GM18868 (cell line): ENCODE measurements around the gene C10orf95.
"Not testable (repeated sequence)": the region's sequence is repeated elsewhere in the genome, so short reads cannot be mapped to it uniquely, and the experiment has no call there.

ENCODE experiments used
- ATAC-seq: cut with Tn5 transposase; IDR thresholded peaks from one replicate; pipeline ENCODE4 v1.9.1; 2021; ENCODE audit warnings: mild to moderate bottlenecking, moderate library complexity; ENCODE audit not compliant: unreplicated experiment

Gene C10orf95

DNA sequence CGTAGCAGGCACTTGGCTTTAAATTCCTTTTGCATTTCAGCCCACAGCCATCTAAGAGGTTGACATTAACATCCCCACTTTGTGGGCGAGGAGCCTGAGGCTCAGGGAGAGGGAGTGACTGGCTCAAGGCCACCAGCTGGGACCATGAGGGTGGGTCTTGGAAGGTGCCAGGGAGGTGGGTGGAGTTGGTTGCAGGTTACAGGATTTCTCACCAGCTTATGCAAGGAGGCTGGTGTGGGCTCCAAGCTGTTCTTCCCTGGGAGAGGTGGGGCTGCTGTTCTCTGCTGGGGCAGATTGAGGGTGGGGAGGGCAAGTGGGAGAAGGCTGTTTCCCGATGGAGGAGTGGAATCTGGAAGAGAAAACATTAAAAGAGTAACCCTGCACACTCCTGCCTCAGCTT is 14.1 kb upstream of the C10orf95 start:
- ATAC-seq = no peak

DNA sequence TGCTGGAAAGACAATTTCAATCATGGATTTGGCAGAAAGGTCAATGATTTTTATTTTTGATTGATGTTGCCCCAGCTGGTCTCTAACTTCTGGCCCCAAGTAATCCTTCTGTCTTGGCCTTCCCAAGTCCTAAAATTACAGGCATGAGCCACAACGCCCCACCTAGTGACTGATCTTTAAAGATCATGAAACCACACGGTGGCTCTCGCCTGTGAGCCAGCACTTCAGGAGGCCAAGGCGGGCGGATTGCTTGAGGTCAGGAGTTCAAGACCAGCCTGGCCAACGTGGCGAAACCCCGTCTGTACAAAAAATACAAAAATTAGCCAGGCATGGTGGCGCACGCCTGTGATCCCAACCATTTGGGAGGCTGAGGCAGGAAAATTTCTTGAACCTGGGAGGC is 12.6 kb upstream of the C10orf95 start:
- no peak for ATAC-seq

- ATAC-seq = no peak
These were observed 11.2 kb upstream of the C10orf95 start for GRCh38 chr10:102462512-102463054.

- peak; percentile 86 for ATAC-seq
These were observed 10.1 kb upstream of the C10orf95 start for GRCh38 chr10:102461187-102462054.

DNA sequence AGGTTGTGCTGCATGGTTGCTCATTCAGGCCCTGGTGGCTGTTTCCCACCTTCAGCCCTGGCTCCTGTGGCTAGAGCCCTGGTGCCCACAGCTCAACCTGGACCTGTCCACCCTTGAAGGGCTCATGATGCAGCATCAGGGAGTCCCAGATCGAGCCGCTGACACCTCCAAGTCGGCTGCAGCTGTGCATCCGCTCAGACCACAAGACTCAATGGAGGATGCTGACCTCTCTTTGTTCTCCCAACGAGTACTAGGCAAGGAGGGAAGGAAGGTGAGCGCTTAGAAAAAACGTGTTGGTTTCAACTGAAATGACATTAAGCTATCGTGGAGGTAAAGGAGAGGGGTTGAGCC is 9.5 kb upstream of the C10orf95 start:
- peak; percentile 14 for ATAC-seq

DNA sequence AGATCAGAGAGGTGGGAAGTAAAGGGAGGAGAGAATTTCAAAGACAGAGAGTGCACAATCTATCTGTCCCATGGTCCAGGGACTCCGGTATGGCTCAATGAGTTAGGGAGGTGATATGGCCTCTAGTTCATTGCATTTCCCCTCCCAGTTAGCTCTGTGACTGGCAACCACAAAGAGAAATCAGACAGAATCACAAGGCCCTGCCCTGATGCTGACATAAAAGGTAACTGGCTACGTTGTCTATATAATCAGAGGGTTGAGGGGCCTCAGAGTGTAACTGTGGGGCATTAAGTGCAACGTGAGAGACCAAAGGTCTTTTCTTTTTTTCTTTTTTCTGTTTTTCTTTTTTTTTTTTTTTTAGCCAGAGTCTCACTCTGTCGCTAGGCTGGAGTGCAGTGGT is 7.3 kb upstream of the C10orf95 start:
- ATAC-seq = no peak

DNA sequence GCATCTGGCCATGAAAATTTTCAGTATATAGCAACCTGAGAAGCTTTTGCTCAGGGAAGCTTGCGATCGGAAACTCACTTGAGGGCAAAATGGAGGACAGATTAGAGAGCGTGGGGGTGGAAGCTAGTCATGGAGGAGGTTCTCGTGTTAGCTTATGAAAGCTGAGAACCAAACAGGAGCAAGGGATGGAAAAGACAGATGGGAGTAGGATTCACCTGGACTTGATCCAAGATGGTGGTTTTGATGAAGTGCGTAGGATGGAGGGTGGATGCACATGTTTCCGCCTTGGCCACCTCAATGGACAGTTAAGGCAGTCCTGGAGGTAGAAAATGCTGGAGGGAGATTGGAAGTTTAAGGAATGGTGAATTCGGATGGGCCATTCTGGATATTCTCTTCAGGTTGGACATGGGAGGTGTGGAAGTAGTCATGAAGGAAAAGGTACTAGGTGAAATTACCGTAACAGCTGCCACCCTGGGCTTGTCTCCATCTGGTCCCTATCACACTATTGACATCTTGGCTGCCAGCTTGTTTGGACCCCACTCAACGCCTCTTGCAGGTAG is 6.3 kb upstream of the C10orf95 start:
- ATAC-seq = no peak

DNA sequence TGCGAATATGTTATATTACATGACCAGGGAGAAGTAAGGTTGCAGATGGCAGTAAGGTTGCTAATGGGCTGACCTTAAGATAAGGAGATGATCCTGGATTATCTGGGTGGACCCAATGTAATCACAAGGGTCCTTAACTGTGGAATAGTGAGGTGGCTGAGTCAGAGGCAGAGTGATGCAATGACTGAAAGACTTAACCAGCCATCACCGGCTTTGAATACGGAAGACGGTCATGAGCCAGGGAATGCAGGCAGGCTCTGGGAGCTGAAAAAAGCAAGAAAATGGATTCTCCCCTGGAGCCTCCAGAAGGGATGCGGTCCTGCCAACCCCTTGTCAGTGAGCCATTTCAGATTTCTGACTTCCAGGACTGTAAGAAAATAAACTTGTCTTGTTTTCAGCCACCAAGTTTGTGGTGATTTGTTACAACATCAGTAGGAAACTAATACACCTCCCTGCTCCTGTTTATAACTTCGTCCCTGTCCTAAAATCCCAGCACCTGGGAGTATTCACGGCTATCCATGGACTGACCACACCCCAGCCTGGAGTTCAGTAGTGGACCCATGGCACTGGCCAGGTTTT is 4.6 kb upstream of the C10orf95 start:
- ATAC-seq = no peak

- ATAC-seq = not testable (repeated sequence)
These were observed 3.5 kb upstream of the C10orf95 start for GRCh38 chr10:102454662-102455487.

GRCh38 chr10:102453502-102453901 is 2.2 kb upstream of the C10orf95 start:
- ATAC-seq = no peak

DNA sequence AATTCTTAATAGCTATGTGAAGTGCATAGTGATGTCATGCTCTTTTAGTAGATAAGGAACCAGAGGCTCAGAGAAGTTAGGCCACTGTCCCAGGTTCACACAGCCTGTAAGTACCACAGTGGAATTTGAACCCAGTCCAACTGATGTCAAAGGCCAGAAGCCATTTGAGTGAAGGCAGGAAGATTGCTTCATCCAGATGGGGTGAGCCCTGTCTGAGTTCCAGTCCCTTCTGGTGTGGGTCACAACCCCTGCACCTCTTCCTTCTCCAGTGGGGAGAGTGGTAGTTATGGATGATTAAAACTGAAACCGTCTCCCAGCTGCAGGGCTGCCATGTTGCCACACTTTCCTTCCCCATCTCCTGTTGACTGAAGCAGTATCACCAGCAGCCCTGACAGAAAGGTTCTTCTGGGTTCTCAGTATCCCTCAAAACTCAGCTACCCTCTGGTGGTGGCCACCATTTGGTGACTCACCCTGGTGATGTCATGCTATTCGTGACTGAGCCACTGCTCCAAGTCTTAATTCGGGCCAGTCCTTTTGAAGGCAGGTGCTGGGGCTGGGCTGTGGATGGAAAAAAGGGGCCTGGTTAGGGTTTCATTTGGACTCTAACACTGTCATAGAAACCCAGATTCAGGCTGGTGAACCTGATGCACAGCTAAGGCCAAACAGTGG is 1.5 kb upstream of the C10orf95 start:
- ATAC-seq = no peak

- peak; percentile 72 for ATAC-seq
These were observed 804 bp downstream of the C10orf95 start for GRCh38 chr10:102450374-102451104.

DNA sequence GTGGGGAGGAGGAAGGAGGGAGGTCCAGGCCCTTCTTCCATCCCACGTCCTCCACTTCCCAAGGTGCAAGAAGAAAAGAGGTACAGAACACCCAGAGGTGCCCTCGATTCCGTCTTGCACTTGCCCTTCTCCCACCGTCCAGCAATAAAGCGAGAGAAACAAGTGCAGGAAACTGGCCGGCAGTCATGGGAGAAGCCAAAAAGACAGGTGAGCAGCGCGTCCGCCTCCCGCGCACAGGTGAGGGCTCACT is 1.3 kb downstream of the C10orf95 start:
- ATAC-seq = no peak

DNA sequence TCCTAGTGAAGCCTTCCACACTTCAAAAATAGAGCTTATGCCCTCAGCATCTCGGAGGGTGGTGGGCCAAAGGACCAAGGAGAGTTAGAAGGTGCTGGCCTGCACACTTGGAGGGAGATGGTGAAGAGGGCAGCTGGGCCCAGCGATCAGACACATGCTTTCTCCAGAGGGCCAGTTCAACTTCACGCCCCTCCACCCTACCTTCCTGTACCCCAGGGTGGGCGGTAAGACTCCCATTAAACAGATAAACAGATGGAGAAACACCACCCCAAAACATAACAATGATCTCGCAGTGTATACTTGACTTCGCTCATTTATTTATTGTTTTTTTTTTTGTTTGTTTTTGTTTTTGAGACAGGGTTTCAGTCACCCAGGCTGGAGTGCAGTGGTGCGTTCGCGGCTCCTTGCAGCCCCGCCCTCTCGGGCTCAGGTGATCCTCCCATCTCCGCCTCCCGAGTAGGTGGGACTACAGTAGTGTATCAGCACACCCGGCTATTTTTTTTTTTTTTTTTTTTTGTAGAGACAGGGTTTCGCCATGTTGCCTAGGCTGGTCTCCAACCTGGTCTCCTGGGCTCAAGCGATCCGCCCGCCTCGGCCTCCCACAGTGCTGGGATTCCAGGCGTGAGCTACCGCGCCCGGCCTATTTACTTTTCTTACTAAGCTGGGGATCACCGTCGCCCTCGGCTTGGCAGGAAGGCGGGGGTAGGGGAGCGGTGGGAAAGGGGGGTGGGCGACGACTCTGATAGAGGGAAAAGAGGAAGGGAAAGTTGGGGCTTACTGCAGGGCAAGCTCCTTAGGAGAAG is 1.8 kb downstream of the C10orf95 start:
- ATAC-seq = peak; percentile 69

- ATAC-seq = no peak
These were observed 6.5 kb downstream of the C10orf95 start for GRCh38 chr10:102444851-102445250.

DNA sequence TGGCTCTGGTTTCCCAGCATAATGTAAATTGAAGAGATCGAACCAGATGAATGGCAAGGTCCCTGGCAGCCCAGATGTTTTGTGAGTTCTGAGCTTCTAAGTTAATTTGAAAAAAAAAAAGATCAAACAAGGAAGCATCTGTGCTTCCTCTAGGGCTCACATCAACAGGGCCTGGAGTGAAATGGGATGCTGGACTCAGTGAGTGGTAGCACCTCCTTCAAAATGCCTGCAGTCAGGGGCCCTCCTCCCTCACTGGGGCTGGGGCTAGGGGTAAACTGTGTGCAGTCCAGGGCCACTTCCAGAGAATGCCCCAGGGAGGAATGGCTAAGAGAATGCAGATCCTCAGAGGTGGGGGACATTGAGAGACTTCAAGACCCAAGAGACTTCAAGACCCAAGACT is 13.0 kb downstream of the C10orf95 start:
- ATAC-seq = no peak

DNA sequence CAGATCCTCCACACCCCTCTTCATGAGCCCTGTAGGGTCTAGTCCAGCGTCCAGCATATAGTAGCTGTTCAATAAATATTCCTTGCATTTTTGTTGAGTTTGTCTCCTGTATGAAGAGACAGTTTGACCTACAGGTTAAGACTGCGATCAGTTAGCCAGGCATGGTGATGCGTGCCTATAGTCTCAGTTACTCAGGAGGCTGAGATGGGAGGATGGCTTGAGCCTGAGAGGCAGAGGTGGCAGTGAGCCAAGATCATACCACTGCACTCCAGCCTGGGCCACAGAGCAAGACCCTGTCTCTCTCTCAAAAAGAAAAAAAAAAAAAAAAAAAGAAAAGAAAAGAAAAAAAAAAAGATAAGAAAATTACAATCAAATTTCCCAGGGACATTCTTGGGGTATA is 13.8 kb downstream of the C10orf95 start:
- ATAC-seq = no peak

GRCh38 chr10:102436312-102436711 is 15.0 kb downstream of the C10orf95 start:
- no peak for ATAC-seq

DNA sequence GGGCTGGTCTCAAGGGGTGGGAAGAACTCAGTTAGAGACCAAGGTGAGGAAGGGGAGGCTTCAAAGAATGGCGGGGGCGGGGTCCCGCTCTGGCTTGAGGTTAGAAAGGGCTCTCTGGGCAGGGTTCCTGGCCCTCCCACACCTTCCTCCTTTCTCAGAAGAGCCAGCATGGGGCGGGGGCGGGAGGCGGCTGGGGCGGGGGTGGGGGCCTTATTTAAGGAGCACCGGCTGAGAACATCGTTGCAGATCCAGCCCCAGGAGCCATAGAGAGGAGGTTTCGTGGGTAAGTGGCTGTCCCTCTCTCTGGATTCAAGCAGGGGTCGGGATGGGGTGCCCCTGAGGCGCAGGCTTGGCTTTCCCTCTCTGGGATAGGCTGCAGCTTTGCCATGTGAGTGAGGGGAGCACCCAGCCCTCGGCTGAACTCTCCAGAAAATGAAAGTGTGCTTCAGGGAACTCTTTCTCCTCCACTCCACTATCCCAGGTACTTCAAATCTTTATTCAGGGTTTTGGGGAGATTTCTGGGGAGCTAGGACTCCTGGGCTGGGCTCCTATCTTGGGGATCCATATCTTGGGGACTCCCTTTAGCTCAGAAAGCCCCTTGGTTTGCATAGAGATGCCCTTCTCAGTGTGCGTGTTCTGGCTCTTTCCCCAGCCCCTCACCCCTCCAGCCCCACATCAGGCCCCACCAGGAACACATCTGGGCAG is 15.7 kb downstream of the C10orf95 start:
- no peak for ATAC-seq
